Astrocyte (in vitro differentiated cells and primary cell): ENCODE data around the gene MPEG1. TPM values are rescaled to one million over a fixed set of nuclear protein-coding genes. Genes with fewer than 3 reads are reported as not detected.

Experiments used
- DNase-seq: peaks from one replicate; pipeline ENCODE4 v3.0.0-alpha.2; 2010; ENCODE audit warnings: low read depth
- FAIRE-seq: peaks from 2 replicates; lab custom pipeline; 2011; peaks lifted over from hg19 to GRCh38; lab: Jason Lieb, UNC
- H2AFZ ChIP-seq: 2 replicates; pipeline ENCODE4 v1.6.0; 2012; ENCODE audit warnings: low read depth, low read length, inconsistent platforms
- H3K27ac ChIP-seq: 2 replicates; pipeline ENCODE4 v1.5.1; 2011; ENCODE audit warnings: low read depth, low read length, inconsistent platforms
- H3K27me3 ChIP-seq: 2 replicates; pipeline ENCODE4 v1.6.0; 2011; ENCODE audit warnings: low read length, inconsistent platforms; ENCODE audit not compliant: insufficient read depth
- H3K36me3 ChIP-seq: 2 replicates; pipeline ENCODE4 v1.5.1; 2011; ENCODE audit warnings: low read length, inconsistent platforms; ENCODE audit not compliant: insufficient read depth
- H3K4me1 ChIP-seq: 2 replicates; pipeline ENCODE4 v1.5.1; 2011; ENCODE audit warnings: low read length, inconsistent platforms; ENCODE audit not compliant: insufficient read depth
- H3K4me2 ChIP-seq: 2 replicates; pipeline ENCODE4 v1.6.0; 2012; ENCODE audit warnings: low read length, inconsistent platforms
- H3K4me3 ChIP-seq: 2 replicates; pipeline ENCODE4 v1.5.1; 2011; ENCODE audit warnings: low read depth, mild to moderate bottlenecking, low read length, inconsistent platforms; ENCODE audit not compliant: insufficient read depth
- H3K79me2 ChIP-seq: 2 replicates; pipeline ENCODE4 v1.6.0; 2012; ENCODE audit warnings: mild to moderate bottlenecking, low read length, inconsistent platforms; ENCODE audit not compliant: insufficient read depth
- H3K9ac ChIP-seq: 2 replicates; pipeline ENCODE4 v1.6.0; 2012; ENCODE audit warnings: mild to moderate bottlenecking, low read length, inconsistent platforms
- H3K9me3 ChIP-seq: 2 replicates; pipeline ENCODE4 v1.5.1; 2012; ENCODE audit warnings: low read depth, mild to moderate bottlenecking, low read length, inconsistent platforms; ENCODE audit not compliant: insufficient read depth
- H4K20me1 ChIP-seq: 2 replicates; pipeline ENCODE4 v1.6.0; 2012; ENCODE audit warnings: low read length, inconsistent platforms; ENCODE audit not compliant: insufficient read depth
- H3K27ac Mint-ChIP-seq: one replicate; pipeline ENCODE4 v1.8.0; 2021; ENCODE audit warnings: mild to moderate bottlenecking, mixed read lengths; ENCODE audit not compliant: unreplicated experiment
- H3K27me3 Mint-ChIP-seq: one replicate; pipeline ENCODE4 v1.8.0; 2021; ENCODE audit warnings: low read depth, mixed read lengths; ENCODE audit not compliant: unreplicated experiment
- H3K36me3 Mint-ChIP-seq: one replicate; pipeline ENCODE4 v1.8.0; 2021; ENCODE audit warnings: low read depth, mixed read lengths; ENCODE audit not compliant: unreplicated experiment
- H3K4me1 Mint-ChIP-seq: one replicate; pipeline ENCODE4 v1.8.0; 2021; ENCODE audit warnings: low read depth, mixed read lengths; ENCODE audit not compliant: unreplicated experiment
- H3K4me3 Mint-ChIP-seq: one replicate; pipeline ENCODE4 v1.8.0; 2021; ENCODE audit warnings: mild to moderate bottlenecking, moderate library complexity, mixed read lengths; ENCODE audit not compliant: unreplicated experiment
- H3K9me3 Mint-ChIP-seq: one replicate; pipeline ENCODE4 v1.8.0; 2021; ENCODE audit warnings: mild to moderate bottlenecking, mixed read lengths; ENCODE audit not compliant: unreplicated experiment
- EZH2 ChIP-seq: IDR thresholded peaks from 2 replicates; pipeline ENCODE4 v1.6.1; 2012; ENCODE audit warnings: mild to moderate bottlenecking, low read length, inconsistent platforms; ENCODE audit not compliant: insufficient read depth
- total RNA-seq: library from RNA; stranded (reverse); gene quantifications from 2 replicates; pipeline ENCODE4 v1.2.1, GENCODE V29; 2021
- TF ChIP-seq, protein P1 (sequence below): IDR thresholded peaks from 2 replicates; pipeline ENCODE4 v1.5.1; 2011; ENCODE audit warnings: low read depth, mild to moderate bottlenecking, inconsistent platforms, low read length, moderate library complexity; ENCODE audit not compliant: insufficient read depth

MPEG1 gene
- total RNA-seq, 1 donor from 2014 or later = not detected

- H3K27ac Mint-ChIP-seq = peak overlapping the region; percentile 86
- Histone ChIP-seq H3K79me2 (no peaks in the 10 kb centered on the region), H3K27ac (no peak overlapping the region)
Measured at GRCh38 chr11:59173080-59173963, 39.4 kb downstream of the MPEG1 start.

GRCh38 chr11:59172345-59173079, 40.2 kb downstream of the MPEG1 start:
- peak overlapping the region; percentile 90 for H2AFZ ChIP-seq
- H3K4me1 Mint-ChIP-seq = peaks cover 21% of the 10 kb centered on the region

More at GRCh38 chr11:59173080-59173963, 39.4 kb downstream of the MPEG1 start:
- H4K20me1 ChIP-seq = no peaks in the 10 kb centered on the region
- peaks cover 21% of the 10 kb centered on the region for H3K4me1 Mint-ChIP-seq
- no peaks in the 10 kb centered on the region for H3K9me3 Mint-ChIP-seq
- peaks cover 2% of the 10 kb centered on the region for H3K36me3 Mint-ChIP-seq
- H3K4me2 ChIP-seq = peak overlapping the region; percentile 100
- peak overlapping the region; percentile 94 for H3K4me3 Mint-ChIP-seq
- TF ChIP-seq, protein P1, sequence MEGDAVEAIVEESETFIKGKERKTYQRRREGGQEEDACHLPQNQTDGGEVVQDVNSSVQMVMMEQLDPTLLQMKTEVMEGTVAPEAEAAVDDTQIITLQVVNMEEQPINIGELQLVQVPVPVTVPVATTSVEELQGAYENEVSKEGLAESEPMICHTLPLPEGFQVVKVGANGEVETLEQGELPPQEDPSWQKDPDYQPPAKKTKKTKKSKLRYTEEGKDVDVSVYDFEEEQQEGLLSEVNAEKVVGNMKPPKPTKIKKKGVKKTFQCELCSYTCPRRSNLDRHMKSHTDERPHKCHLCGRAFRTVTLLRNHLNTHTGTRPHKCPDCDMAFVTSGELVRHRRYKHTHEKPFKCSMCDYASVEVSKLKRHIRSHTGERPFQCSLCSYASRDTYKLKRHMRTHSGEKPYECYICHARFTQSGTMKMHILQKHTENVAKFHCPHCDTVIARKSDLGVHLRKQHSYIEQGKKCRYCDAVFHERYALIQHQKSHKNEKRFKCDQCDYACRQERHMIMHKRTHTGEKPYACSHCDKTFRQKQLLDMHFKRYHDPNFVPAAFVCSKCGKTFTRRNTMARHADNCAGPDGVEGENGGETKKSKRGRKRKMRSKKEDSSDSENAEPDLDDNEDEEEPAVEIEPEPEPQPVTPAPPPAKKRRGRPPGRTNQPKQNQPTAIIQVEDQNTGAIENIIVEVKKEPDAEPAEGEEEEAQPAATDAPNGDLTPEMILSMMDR = no peak
- TF ChIP-seq EZH2 = no peak
- peaks cover 45% of the 10 kb centered on the region for H3K27me3 ChIP-seq
- peak overlapping the region; percentile 64 for H2AFZ ChIP-seq
- peaks cover 11% of the 10 kb centered on the region for H3K4me1 ChIP-seq
- H3K4me3 ChIP-seq = peak overlapping the region; percentile 41
- peak overlapping the region; percentile 28 for H3K9ac ChIP-seq
- no peak for FAIRE-seq
- H3K9me3 ChIP-seq = no peaks in the 10 kb centered on the region
- no peaks in the 10 kb centered on the region for H3K27me3 Mint-ChIP-seq
- peak; percentile 12 for DNase-seq
- H3K36me3 ChIP-seq = no peaks in the 10 kb centered on the region

More at GRCh38 chr11:59172345-59173079, 40.2 kb downstream of the MPEG1 start:
- peak; percentile 81 for TF ChIP-seq EZH2
- TF ChIP-seq, protein P1 = no peak
- Histone ChIP-seq H3K36me3 (no peaks in the 10 kb centered on the region), H3K9me3 (no peaks in the 10 kb centered on the region), H4K20me1 (no peaks in the 10 kb centered on the region), H3K4me3 (peak overlapping the region; percentile 64), H3K4me1 (peaks cover 11% of the 10 kb centered on the region), H3K27ac (no peak overlapping the region), H3K9ac (peak overlapping the region; percentile 28), H3K79me2 (no peaks in the 10 kb centered on the region), H3K4me2 (peak overlapping the region; percentile 100), H3K27me3 (peaks cover 47% of the 10 kb centered on the region)
- no peak for FAIRE-seq
- Mint-ChIP-seq H3K27me3 (no peaks in the 10 kb centered on the region), H3K36me3 (peaks cover 2% of the 10 kb centered on the region), H3K4me3 (peak overlapping the region; percentile 94), H3K9me3 (no peaks in the 10 kb centered on the region), H3K27ac (peak overlapping the region; percentile 86)
- DNase-seq = no peak
